GM12878 (cell line): ENCODE measurements around the gene SQOR. TPM values are rescaled to one million over a fixed set of nuclear protein-coding genes. Genes with fewer than 3 reads are reported as not detected.

Source experiments
- ATAC-seq: fragments of 200-7000 bp; cut with Tn5 transposase; 3 replicates; pipeline ENCODE4 v1.9.1; 2020; ENCODE audit warnings: mild to moderate bottlenecking, moderate library complexity
- BruUV-seq: library from RNA; stranded (reverse); fragments of 400-500 nt; replicated peaks from 2 replicates; lab custom pipeline; 2021; lab: Mats Ljungman, UMichigan
- CTCF ChIA-PET: fragments of 300-600 bp; sonication (Branson Sonifier 250); formaldehyde crosslinking; extraction: SDS; loops from one replicate; lab custom pipeline; 2021; ENCODE audit warnings: inconsistent platforms; lab: Yijun Ruan, JAX
- POLR2A ChIA-PET: fragments of 350-600 bp; formaldehyde crosslinking; extraction: SDS; loops from one replicate; lab custom pipeline; 2021; ENCODE audit warnings: inconsistent platforms; lab: Charles Lee
- RAD21 ChIA-PET: fragments of 300-600 bp; sonication (Branson Sonifier 250); formaldehyde crosslinking; loops from one replicate; lab custom pipeline; 2023; ENCODE audit warnings: antibody characterized with exemption; ENCODE audit not compliant: unreplicated experiment; lab: Charles Lee
- SMC1A ChIA-PET: fragments of 300-600 bp; sonication (Branson Sonifier 250); formaldehyde crosslinking; loops from one replicate; lab custom pipeline; 2023; ENCODE audit not compliant: unreplicated experiment, uncharacterized antibody; lab: Charles Lee
- DNase-seq: peaks from one replicate; pipeline ENCODE4 v3.0.0-alpha.2; 2011; ENCODE audit warnings: low read depth, low spot score
- FAIRE-seq: peaks from 3 replicates; lab custom pipeline; 2011; peaks lifted over from hg19 to GRCh38; lab: Jason Lieb, UNC
- H2AFZ ChIP-seq: 2 replicates; pipeline ENCODE4 v1.6.0; 2011; ENCODE audit warnings: low read depth, low read length, control low read depth; ENCODE audit not compliant: control insufficient read depth
- H3K27ac ChIP-seq: 2 replicates; pipeline ENCODE4 v1.5.1; 2011; ENCODE audit warnings: control low read depth; ENCODE audit not compliant: control insufficient read depth, insufficient read depth
- H3K27me3 ChIP-seq, 2 experiments: replicated peaks in 1 of 2; 2 replicates each; pipeline versions ENCODE4 v1.6.0 to v1.6.1; 2011; ENCODE audit warnings: low read length in 1 of 2; ENCODE audit not compliant: control insufficient read depth in 2 of 2, insufficient read depth in 2 of 2
- H3K36me3 ChIP-seq, 2 experiments: 2 replicates each; pipeline ENCODE4 v1.5.1; 2011; ENCODE audit warnings: low read length in 1 of 2; ENCODE audit not compliant: control insufficient read depth in 2 of 2, insufficient read depth in 2 of 2
- H3K4me1 ChIP-seq: 2 replicates; pipeline ENCODE4 v1.6.1; 2011; ENCODE audit warnings: mild to moderate bottlenecking, low read length, moderate library complexity, mixed read lengths; ENCODE audit not compliant: control insufficient read depth, insufficient read depth
- H3K4me2 ChIP-seq: 2 replicates; pipeline ENCODE4 v1.6.0; 2011; ENCODE audit warnings: control low read depth; ENCODE audit not compliant: control insufficient read depth, insufficient read depth
- H3K4me3 ChIP-seq: fragments of 200-600 bp; sonication (generic); 2 replicates; pipeline ENCODE4 v1.5.1; 2016
- H3K79me2 ChIP-seq: 2 replicates; pipeline ENCODE4 v1.6.0; 2011; ENCODE audit warnings: low read length; ENCODE audit not compliant: control insufficient read depth, insufficient read depth
- H3K9ac ChIP-seq: 2 replicates; pipeline ENCODE4 v1.8.0; 2011; ENCODE audit warnings: low read length, control low read depth, mixed read lengths; ENCODE audit not compliant: control insufficient read depth, insufficient read depth
- H3K9me3 ChIP-seq: replicated peaks from 3 replicates; pipeline ENCODE4 v1.5.1; 2011; ENCODE audit warnings: mild to moderate bottlenecking, low read length; ENCODE audit not compliant: control insufficient read depth, insufficient read depth
- H4K20me1 ChIP-seq: 2 replicates; pipeline ENCODE4 v1.6.0; 2011; ENCODE audit not compliant: control insufficient read depth, insufficient read depth
- GABPA ChIP-seq: IDR thresholded peaks from 2 replicates; pipeline ENCODE4 v1.6.1; 2014; ENCODE audit warnings: antibody characterized with exemption, low read depth, mild to moderate bottlenecking, inconsistent platforms
- HCFC1 ChIP-seq: fragments of 150-350 bp; IDR thresholded peaks from 2 replicates; pipeline ENCODE4 v1.6.1; 2014; ENCODE audit warnings: low read length
- IKZF2 ChIP-seq, 2 experiments: fragments of 450-650 bp; IDR thresholded peaks; 2 replicates each; pipeline ENCODE4 v1.6.1; 2017; ENCODE audit warnings: mild to moderate bottlenecking in 2 of 2, moderate library complexity in 2 of 2
- IRF4 ChIP-seq: IDR thresholded peaks from 2 replicates; pipeline ENCODE4 v1.6.1; 2011; ENCODE audit warnings: low read depth, low read length
- MLLT1 ChIP-seq: fragments of 450-650 bp; IDR thresholded peaks from 2 replicates; pipeline ENCODE4 v1.6.1; 2016; ENCODE audit warnings: mild to moderate bottlenecking
- NKRF ChIP-seq: fragments of 450-650 bp; conservative IDR thresholded peaks from 2 replicates; pipeline ENCODE4 v1.6.1; 2017; ENCODE audit warnings: mild to moderate bottlenecking, moderate library complexity
- NR2C1 ChIP-seq: fragments of 450-650 bp; IDR thresholded peaks from 2 replicates; pipeline ENCODE4 v1.6.1; 2017; ENCODE audit warnings: antibody characterized with exemption, mild to moderate bottlenecking, moderate library complexity
- POLR2AphosphoS5 ChIP-seq: IDR thresholded peaks from 2 replicates; pipeline ENCODE4 v1.6.1; 2011; ENCODE audit warnings: mild to moderate bottlenecking, low read length, inconsistent platforms
- PRDM15 ChIP-seq: fragments of 450-650 bp; formaldehyde crosslinking; IDR thresholded peaks from 2 replicates; pipeline ENCODE4 v1.4.0; 2020; ENCODE audit warnings: mild to moderate bottlenecking, moderate library complexity
- RELA ChIP-seq: fragments of 450-650 bp; IDR thresholded peaks from 2 replicates; pipeline ENCODE4 v1.8.0; 2014; ENCODE audit warnings: borderline replicate concordance; ENCODE audit not compliant: partially characterized antibody
- SREBF1 ChIP-seq: IDR thresholded peaks from 2 replicates; pipeline ENCODE4 v1.6.1; 2012; ENCODE audit warnings: mild to moderate bottlenecking, low read length
- ZBTB33 ChIP-seq: fragments of 450-650 bp; IDR thresholded peaks from 2 replicates; pipeline ENCODE4 v1.6.1; 2017; ENCODE audit warnings: mild to moderate bottlenecking
- WGBS: methylation state at CpG from one replicate; pipeline ENCODE4 v1.1.6; 2016; ENCODE audit warnings: low lambda C conversion rate; ENCODE audit not compliant: insufficient replicate concordance, insufficient coverage; ENCODE audit errors: missing lambda C conversion rate; 5-methylcytosine and 5-hydroxymethylcytosine counted together
- in situ Hi-C: fragments of 300-500 bp; cut with MboI; formaldehyde crosslinking; loops from 9 replicates; pipeline ENCODE4 v1.14.3; 2018; ENCODE audit warnings: mixed read lengths
- intact Hi-C: fragments of 100-400 bp; cut with micrococcal nuclease; formaldehyde crosslinking; loops from one replicate; pipeline ENCODE4 v1.14.2; 2022; ENCODE audit not compliant: unreplicated experiment
- polyA plus RNA-seq, 11 experiments: library from polyadenylated mRNA; depleted of rRNA in 4 of 11; unstranded in 6 of 11; stranded (reverse) in 5 of 11; fragments of >200 nt; fragmentation: Nextera tagmentation in 4 of 11; fragmentation: Illumina TruSeq in 1 of 11; extraction: Ambion mirVana in 4 of 11; extraction: Trizol in 1 of 11; gene quantifications; 1 replicate in 1 of 11; 2 replicates in 10 of 11; pipeline versions ENCODE4 v1.2.1 to v1.2.3, GENCODE V29; 2011 to 2016; ENCODE audit warnings: inconsistent platforms in 2 of 11, missing spikeins in 2 of 11, low read depth in 1 of 11
- total RNA-seq, 4 experiments: library from RNA; depleted of rRNA in 3 of 4; stranded (reverse); fragments of >200 nt in 3 of 4; fragmentation: Illumina TruSeq in 1 of 4; extraction: Trizol in 1 of 4; gene quantifications; 2 replicates each; pipeline versions ENCODE4 v1.2.1 to v1.2.3, GENCODE V29; 2013 to 2021

The SQOR gene
- total and polyA plus RNA-seq, 10 of the 15 experiments (the other 5 are each of a cell fraction or from before 2014, with no cell fraction given) = 14.5 to 74.7 (median 44.2) TPM

- H2AFZ ChIP-seq = peak overlapping the region; percentile 96
- in situ Hi-C loops (loop anchor here (5.0 kb wide), 1 partner anchor 82 kb away; no protein-coding TSS in a partner anchor), intact Hi-C loops (loop anchor here (5.0 to 10.0 kb wide), 2 partner anchors 87 to 599 kb away; no protein-coding TSS in a partner anchor)
- H3K79me2 ChIP-seq = no peaks in the 10 kb centered on the region
- H3K36me3 ChIP-seq = no peaks in the 10 kb centered on the region
- H3K27me3 ChIP-seq = peaks cover 3 to 4% of the 10 kb centered on the region in 2 experiments; a peak in 2 of 4 replicates
- peaks cover 3% of the 10 kb centered on the region; the same call in 1 of the 2 replicates for H3K4me1 ChIP-seq
- ChIA-PET SMC1A (interaction anchor here (0.9 to 2.3 kb wide), 10 partner anchors 9 to 592 kb away, joined by 3 to 14 read pairs (median 5); no protein-coding TSS in a partner anchor), CTCF (interaction anchor here (0.6 to 2.5 kb wide), 36 partner anchors 8 to 1073 kb away, joined by 3 to 38 read pairs (median 4); no protein-coding TSS in a partner anchor), POLR2A (interaction anchor here (0.6 to 0.9 kb wide), 2 partner anchors 72 to 88 kb away, joined by 3 read pairs; no protein-coding TSS in a partner anchor), RAD21 (interaction anchor here (0.6 to 1.9 kb wide), 11 partner anchors 9 to 95 kb away, joined by 3 to 10 read pairs (median 3); no protein-coding TSS in a partner anchor)
- DNase-seq = peak; percentile 63
- H3K27ac ChIP-seq = no peak overlapping the region
- 0% methylated on average over 15 of the region's 15 CpGs for WGBS
- H3K4me3 ChIP-seq = peak overlapping the region; percentile 67
- peak overlapping the region; percentile 98 for H3K4me2 ChIP-seq
- BruUV-seq = no TSS peak
- H4K20me1 ChIP-seq = no peaks in the 10 kb centered on the region
- H3K9me3 ChIP-seq = no peaks in the 10 kb centered on the region
- peak; percentile 94 for ATAC-seq
- peak overlapping the region; percentile 48 for H3K9ac ChIP-seq
- peak; percentile 100 for FAIRE-seq
- no peak for TF ChIP-seq PRDM15 (CRISPR knock-in tag)
- no peak for TF ChIP-seq SREBF1
- no peak for TF ChIP-seq IRF4
- peak; percentile 51 to 57; a peak in 3 of 4 replicates for TF ChIP-seq IKZF2 (IDR thresholded peaks at IDR 0.05)
- TF ChIP-seq RELA = no peak
- TF ChIP-seq MLLT1 = 0 out of 2 replicates have a peak, but pooled peaks have one; percentile 15
- TF ChIP-seq GABPA = no peak
- no peak for TF ChIP-seq NKRF
- no peak for TF ChIP-seq HCFC1
- TF ChIP-seq NR2C1 = no peak
- no peak for TF ChIP-seq POLR2AphosphoS5
- TF ChIP-seq ZBTB33 = no peak
These were observed 71.0 kb downstream of the SQOR start for GRCh38 chr15:45705510-45706473.
